Fibroblast of mammary gland (primary cell): ENCODE measurements around the gene DCAF8.

ENCODE experiments used
- DNase-seq: peaks from one replicate; pipeline ENCODE4 v3.0.0-alpha.2; 2010; ENCODE audit warnings: low read depth
- H3K4me3 ChIP-seq: 2 replicates; pipeline ENCODE4 v1.5.1; 2011; ENCODE audit warnings: low read depth, mild to moderate bottlenecking, low read length, moderate library complexity; ENCODE audit not compliant: control insufficient read depth
- CTCF ChIP-seq: conservative IDR thresholded peaks from 2 replicates; pipeline ENCODE4 v1.5.1; 2011; ENCODE audit warnings: low read depth, low read length, inconsistent platforms; ENCODE audit not compliant: control insufficient read depth, insufficient read depth

DCAF8 gene

GRCh38 chr1:160255781-160256300 is 6.5 kb downstream of the DCAF8 start:
- no peak for TF ChIP-seq CTCF
- H3K4me3 ChIP-seq = no peak overlapping the region
- DNase-seq = no peak

- DNase-seq = peak; percentile 77
- no peak overlapping the region for H3K4me3 ChIP-seq
- peak; percentile 72 for TF ChIP-seq CTCF
These were observed 10.4 kb downstream of the DCAF8 start for GRCh38 chr1:160251687-160252526.

GRCh38 chr1:160251011-160251410 is 11.3 kb downstream of the DCAF8 start:
- DNase-seq = no peak
- TF ChIP-seq CTCF = no peak
- H3K4me3 ChIP-seq = no peak overlapping the region

GRCh38 chr1:160247053-160247452 is 15.3 kb downstream of the DCAF8 start:
- H3K4me3 ChIP-seq = no peak overlapping the region
- no peak for TF ChIP-seq CTCF
- DNase-seq = no peak

- no peak for TF ChIP-seq CTCF
- no peak overlapping the region for H3K4me3 ChIP-seq
- no peak for DNase-seq
These were observed 16.9 kb downstream of the DCAF8 start for GRCh38 chr1:160245434-160245833.

GRCh38 chr1:160244209-160244608 is 18.1 kb downstream of the DCAF8 start:
- H3K4me3 ChIP-seq = no peak overlapping the region
- no peak for TF ChIP-seq CTCF
- DNase-seq = no peak

GRCh38 chr1:160243767-160244166 is 18.6 kb downstream of the DCAF8 start:
- TF ChIP-seq CTCF = no peak
- no peak for DNase-seq
- no peak overlapping the region for H3K4me3 ChIP-seq
